Measurements from ENCODE around the gene SLC44A4.
"Not testable (repeated sequence)": the region's sequence is repeated elsewhere in the genome, so short reads cannot be mapped to it uniquely, and the experiment has no call there.

The SLC44A4 gene

DNA sequence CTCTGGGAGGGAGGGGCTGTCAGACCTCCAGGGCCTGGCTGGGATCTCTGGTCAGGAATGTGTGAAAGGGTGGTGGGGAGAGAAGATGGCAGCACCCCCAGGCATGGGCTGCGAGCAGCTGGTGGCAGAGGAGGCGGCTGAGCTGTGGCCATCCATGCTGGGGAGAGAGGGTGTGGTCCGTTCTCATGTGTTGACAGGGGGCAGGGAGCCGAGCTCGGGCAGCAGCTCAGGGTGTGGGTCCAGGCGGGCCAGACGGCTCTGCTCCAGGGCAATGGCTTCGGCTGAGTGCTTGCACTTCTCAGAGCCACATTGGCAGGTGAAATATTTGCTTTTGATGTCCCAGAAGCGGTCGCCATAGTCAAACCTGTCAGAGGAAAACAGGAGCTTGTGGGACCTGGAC, 1.1 kb upstream of the SLC44A4 start:
- DNase-seq (ENCODE audit: low read depth): no peak

DNA sequence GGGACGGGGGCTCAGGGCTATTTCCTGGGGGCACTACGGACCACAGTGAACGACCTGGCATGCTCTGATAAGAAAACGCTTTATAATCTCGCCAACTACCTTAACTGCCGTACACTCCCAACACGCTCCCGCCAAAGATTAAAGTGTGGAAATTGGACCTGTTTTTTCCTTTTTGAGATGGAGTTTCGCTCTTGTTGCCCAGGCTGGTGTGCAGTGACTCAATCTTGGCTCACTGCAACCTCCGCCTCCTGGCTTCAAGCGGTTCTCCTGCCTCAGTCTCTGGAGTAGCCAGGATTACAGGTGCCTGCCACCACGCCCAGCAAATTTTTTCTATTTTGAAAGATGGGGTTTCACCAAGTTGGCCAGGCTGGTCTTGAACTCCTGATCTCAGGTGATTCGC, 346 bp upstream of the SLC44A4 start:
- DNase-seq (ENCODE audit: low read depth): no peak

DNA sequence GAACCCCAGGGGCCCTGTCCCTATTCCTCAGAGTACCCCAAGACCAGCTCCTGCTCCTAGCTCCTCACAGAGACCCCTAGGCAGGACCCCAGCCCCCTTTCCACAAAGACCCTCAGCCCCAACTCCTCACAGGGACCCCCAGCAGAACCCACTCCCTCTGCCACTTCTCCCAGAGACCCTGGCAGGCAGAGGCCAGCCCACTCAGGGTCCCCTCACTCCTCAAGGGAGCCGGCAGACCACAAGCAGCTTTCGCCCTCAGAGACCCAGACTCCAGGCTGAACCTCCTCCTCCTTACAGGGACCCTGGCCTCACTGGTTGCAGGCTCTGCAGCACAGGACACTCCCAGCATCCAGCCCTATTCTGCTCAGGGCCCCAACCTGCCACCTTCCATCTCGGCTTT, 575 bp downstream of the SLC44A4 start:
- no peak for DNase-seq (ENCODE audit: low read depth)

DNA sequence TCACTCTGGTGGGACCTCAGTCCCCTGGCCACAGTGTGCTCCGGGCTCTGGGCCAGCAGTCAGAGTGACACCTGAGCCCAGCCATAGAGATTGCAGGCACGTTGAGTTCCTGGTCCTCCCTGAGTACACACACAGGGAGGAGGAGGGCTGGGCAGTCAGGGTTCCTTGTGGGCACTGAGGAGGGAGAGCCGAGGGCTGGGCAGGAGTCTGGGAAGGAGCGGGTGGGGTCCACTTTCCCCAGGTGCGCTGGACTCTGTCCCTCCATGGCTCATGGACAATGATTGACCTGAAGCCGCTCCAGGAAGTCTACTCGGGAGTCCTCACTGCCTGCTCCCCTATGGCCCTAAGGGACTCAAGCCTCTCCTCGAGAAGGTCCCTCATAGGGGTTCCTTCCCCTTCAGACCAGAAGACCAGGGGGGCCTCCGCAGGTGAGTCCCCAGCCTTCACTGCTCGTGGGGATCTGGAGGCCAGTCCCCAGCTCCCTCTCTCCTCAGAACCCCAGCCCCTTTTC, 1.1 kb downstream of the SLC44A4 start:
- no peak for DNase-seq (ENCODE audit: low read depth)

DNA sequence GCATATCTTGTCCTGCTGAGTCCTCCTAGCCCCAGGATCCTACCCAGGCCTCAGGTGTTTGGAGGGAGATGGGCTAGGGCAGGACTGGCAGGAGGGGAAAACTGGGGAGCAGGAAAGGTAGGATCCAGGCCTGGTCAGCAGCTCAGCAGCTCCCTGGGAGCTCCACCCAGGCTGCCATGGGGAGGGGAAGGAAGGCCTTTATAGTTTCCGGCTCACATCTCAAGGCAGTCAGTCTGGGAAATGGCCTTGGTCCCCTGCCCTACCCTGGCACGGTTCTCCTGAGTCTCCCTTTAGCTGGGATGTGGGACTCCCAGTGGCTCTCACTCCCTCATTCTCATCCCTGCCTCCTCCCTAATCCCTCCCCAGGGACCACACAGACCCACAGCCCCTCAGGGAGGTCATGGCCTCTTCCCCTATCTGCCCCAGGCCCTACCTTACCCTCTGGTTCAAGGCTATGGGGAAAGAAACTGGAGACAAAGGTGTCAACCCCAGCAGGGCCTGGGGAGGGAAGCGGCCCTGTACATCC, 1.6 kb downstream of the SLC44A4 start:
- no peak for DNase-seq (ENCODE audit: low read depth)

DNA sequence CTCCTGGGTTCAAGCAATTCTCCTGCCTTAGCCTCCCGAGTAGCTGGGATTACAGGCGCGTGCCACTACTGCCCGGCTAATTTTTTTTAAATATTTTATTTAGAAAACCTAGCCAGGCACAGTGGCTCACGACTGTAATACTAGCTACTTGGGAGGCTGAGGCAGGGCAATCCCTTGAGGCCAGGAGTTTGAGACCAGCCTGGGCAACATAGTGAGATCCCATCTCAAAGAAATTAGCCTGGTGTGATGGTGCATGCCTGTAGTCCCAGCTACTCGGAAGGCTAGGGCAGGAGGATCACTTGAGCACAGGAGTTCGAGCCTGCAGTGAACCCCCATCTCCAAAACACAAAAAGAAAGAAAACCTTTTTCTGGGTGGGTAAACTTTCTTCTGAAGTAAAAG, 2.4 kb downstream of the SLC44A4 start:
- no peak for DNase-seq (ENCODE audit: low read depth)

DNA sequence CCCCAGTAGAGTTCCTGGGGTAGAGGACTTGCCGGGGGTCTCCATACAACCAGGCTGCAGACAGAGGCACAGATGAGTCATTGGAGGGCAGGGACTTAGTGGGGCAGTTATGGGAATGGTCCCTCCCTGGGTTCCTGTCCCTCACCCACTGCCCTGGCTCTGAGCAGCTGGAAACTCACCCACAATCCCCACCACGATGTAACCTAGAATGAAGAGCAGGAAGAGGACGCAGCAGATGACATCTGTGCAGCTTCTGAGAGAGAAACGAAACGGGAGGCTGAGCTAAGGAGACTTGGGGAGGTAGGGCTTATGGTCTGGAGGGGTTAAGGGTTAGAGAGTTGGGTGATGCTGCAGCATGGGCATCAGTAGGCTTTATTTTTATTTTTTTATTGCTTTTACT, 2.9 kb downstream of the SLC44A4 start:
- no peak for DNase-seq (ENCODE audit: low read depth)

DNA sequence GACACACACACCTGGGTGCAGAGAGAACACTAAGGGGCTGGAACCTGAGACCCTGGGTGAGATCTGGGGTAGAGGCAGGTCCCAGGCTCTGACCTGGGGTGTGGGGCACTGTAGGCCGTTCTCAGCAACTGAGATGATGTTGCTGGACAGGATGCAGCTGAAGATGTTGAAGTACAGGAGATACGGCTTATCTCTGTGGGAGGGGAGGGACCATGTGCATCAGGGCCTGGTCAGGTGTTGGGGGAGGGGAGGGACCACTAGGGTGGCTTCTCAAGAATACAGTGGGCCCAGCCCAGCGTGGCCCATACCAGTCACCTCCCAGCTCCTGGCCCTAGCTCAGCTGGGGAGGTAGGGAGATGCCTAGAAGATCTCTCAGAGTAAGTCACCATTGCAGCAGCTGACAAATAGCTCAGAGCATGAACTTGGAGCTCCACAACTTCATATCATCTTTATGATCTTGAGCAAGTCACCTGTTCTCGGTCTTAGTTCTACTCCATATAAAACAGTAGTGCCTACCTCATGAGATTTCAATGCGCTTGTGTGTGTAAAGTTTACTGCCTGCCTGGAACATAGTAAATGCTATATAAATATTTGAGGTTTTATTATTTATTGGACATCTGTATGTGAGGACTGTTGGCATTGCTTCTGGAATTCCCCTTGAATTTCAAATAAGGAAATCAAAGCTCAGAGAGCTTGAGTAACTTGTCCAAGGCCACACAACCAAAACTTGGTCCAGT, 3.8 kb downstream of the SLC44A4 start:
- no peak for DNase-seq (ENCODE audit: low read depth)

DNA sequence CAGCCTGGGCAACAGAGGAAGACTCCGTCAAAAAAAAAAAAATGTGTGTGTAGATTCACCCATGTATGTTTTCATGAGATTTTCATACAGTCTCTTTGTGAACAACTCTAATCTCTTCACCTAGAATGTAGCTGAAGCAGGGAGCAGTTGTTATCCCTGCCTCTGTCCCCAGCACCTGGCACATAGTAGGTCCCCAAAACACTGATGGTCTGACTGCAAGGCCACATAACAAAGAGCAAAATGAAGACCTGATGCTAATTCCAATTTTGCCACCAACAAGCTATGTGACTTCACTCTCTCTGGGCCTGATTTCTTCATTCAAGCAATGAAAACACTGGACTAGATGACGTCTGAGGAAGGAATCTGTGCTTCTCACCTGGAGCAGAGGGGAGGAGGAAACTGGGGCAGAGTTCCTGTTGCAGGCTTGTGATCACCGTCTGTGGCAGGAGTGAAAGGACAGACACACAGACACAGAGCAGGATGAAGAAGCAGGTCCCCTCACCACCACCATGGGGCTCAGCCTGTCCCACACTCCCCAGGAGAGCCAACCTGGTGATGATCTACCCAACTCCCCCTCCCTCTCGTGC, 4.6 kb downstream of the SLC44A4 start:
- no peak for DNase-seq (ENCODE audit: low read depth)

DNA sequence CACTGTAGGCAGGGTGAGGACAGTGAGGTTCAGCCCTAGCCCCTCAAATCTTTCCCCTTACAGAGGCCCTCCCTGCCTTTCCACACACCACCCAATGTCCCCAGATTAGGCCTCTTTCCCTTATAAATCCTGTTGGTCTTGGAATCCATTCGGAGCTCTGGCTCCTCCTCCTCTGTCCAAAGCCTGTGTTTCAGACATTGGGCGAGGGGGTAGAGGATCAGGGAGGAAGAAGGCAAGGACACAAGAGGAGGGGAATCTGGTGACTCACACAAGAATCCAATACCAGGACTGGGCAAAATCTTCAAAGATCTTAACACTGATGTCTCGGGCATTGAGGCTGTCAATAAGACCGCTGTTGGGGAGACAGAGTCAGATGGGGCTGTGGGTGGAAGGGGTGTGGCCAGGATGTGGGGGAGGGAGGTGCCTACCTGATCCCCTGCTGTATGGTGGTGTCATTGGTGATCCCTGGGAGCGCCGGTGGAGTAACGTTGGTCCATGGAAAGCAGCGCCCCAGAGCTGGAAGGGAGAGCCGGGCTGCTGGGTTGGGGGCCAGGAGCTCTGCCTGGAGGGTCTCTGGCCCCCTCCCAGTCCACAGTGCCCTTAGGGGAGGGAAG, 7.6 kb downstream of the SLC44A4 start:
- no peak for DNase-seq (ENCODE audit: low read depth)

DNA sequence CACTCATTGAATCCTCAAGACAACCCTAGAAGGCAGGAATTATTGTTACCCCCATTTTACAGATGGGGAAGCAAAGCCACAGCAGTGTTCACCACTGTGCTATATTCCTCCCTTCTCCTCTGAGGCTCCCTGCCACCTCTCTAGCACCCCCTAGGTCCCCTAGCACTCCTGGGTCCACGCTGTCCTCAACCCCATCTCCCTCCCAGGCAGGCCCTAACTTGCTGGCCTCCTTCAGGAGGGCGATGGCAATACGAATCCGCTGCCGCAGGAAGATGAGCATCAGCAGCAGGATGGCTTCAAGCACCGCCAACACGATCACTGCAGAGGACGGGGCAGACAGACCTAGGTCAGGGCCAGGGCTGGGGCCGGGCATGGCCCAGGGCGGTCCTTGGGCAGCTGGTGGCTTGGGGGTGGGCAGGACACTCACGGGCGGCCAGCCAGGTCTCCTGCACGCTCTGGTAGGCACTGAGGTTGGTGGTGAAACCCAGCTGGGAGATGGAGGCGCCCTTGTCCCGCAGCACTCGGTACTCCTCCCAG, 8.3 kb downstream of the SLC44A4 start:
- DNase-seq (ENCODE audit: low read depth): no peak

DNA sequence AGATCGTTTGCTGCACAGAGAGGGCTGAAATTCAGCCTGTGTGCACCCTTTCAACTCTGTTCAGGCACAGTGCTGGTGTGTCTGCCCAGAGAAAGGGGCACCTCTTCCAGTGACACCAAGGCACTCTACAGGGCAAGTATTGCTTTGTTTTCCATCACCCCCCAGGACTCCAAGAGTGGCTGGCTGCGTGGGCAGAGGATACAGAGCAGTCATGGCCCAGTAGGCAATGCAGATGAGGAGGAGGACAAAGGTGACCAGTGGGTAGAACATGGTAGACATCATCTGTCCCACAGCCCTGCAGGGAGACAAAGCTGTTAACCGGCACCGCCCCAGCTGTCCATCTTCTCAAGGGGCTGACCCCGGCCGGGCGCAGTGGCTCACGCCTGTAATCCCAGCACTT, 9.5 kb downstream of the SLC44A4 start:
- no peak for DNase-seq (ENCODE audit: low read depth)

DNA sequence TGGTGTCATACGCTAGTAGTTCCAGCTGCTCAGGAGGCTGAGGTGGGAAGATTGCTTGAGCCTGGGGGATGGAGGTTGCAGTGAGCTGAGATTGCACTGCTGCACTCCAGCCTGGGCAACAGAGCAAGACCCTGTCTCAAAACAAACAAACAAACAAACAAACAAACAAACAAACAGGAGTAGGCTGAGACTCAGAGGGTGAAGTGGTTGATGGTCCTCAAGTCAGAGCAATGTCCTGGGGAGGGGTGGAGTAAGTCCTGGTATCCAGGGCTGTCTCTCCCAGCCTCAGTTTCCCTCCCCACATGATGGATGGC, 10.2 kb downstream of the SLC44A4 start:
- DNase-seq (ENCODE audit: low read depth): not testable (repeated sequence)

DNA sequence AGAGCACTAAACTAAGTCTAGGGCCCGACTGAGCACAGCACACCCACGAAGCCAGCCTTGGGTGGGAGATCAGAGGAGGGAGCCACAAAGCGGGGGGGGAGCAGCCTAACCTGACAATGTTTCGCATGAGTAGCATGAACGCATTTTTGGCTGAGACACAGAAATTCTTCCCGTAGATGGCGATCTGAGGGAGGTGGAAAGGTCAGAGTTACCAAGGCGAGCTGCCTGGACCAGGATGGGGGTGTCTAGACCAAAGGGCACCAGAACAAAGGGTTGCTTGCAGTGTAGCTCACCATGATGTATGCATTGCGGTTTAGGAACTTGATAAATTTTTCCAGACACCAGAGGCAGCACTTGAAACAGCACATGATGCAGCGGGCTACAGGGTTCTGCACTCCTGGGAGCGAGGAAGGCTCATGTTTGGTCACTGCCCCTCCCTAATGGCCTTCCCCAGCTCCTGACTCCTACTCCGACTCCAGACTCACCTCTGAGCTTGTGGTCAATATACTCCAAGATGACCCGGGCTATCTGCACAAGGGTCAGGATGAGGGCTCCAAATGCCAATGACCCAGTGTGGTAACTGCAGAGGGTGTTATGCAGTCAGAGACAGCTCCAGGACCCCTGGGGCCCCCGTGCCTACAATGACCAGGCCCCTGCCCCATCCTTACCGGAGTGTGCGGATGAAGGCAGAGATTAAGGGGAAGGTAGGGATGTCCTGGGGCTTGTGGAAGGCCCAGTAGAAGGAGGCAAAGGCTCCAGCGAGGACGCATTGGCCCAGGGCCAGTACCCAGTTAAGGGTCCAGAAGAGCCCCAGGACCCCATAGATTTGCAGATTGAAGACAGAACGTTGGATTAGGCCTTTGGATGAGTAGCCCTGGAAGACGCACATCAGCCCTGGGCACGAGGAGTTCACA, 13.3 kb downstream of the SLC44A4 start:
- no peak for DNase-seq (ENCODE audit: low read depth)

DNA sequence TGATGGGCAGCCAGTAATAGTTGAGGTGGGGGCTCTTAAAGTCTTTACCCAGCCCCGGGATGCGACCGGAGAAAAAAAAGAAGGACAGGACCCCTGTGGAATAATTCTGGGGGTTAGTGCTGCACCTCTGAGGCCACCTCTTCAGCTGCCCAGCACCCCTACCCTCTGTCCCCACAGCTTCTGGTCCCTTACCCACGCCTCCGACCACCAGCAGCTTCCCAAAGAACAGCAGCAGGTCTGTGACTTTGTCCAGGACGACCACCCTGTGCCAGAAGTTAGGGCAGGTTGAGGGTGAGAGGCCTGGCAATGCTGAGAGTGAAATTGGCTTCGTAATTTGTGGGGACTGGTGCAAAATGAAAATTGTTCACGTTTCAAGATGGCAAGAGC, 14.0 kb downstream of the SLC44A4 start:
- no peak for DNase-seq (ENCODE audit: low read depth)

DNA sequence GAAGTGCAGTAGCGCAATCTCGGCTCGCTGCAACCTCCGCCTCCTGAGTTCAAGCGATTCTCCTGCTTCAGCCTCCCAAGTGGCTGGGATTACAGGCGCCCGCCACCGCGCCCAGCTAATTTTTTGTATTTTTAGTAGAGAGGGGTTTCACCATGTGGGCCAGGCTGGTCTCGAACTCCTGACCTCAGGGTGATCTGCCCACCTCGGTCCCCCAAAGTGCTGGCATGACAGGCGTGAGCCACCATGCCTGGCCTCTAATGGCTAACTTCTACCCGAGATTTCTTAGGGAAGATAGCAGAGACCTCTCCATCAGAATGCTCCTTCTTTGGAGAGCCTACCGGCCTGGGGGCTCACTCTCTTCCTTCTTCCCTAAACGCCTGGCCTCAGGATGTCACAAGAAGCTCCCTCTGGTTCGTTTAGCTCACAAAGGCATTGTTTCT, 14.7 kb downstream of the SLC44A4 start:
- not testable (repeated sequence) for DNase-seq (ENCODE audit: low read depth)

DNA sequence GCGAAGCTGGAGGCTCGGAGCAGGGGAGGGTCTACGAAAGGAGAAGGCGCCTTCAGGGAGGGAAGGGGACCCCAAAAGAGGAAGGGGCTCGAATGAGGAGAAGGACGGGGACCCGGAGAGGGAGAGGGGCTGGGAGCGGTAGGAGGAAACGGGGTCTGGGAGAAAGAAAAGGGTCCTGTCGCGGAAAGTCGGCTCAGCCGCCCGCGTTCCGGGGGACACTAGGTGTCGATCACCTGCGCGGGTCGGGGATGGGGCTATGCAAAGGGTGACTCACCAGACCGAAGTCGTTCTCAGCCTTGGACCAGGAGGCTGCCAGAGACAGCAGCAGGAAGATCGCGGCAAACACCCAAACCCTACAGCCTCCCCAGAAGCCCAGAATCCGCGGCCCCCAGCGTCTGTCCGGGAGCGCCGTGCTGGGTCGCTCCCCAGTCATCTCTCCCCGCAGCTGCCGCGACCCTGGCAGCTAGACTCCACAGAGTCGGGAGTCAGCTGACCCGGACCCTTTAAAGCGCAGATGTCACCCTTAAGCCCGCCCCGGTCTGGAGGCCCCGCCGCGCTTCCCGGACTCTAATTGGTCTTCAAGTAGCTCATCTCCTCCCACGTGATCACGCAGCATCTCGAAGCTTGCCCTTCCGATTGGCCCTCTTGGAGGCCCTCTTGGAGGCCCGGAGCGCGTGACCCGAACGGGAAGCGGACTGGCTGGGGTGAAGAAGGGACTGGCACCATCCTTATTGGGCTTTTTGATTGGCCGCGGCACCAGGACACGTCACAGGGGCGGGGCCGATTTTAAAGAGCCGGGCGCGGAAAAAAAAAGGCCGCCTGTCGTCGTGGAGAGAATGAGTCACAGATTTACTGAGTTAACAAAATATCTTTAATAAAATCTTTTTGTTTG, 16.2 kb downstream of the SLC44A4 start, which contains the start of gene NEU1:
Gene NEU1, minus strand, starts transcription at position 478 of the 892 bp plus-strand sequence. Its CDS starts 45 bp downstream, at position 433.
- peak; percentile 95 for DNase-seq (ENCODE audit: low read depth)

DNA sequence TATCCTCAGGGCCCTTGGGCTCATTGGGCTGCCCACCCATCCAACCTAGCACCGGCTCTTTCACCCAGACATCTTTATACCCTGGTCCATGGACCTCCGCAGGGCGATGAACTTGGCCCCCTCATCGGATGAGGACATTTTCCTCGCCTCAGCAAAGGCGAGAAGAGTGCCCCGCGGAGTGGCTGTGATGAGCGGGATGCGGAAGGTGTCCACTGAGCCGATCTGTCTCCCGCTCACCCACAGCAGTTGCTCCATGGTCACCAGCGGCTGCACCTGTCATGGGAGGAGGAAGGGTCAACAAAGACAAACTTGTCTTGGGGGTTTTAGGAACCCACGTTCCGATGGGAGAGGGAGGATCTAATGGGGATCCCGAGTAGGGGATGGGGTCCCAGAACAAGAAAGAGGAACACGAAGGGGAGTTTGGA, 16.9 kb downstream of the SLC44A4 start:
- no peak for DNase-seq (ENCODE audit: low read depth)

DNA sequence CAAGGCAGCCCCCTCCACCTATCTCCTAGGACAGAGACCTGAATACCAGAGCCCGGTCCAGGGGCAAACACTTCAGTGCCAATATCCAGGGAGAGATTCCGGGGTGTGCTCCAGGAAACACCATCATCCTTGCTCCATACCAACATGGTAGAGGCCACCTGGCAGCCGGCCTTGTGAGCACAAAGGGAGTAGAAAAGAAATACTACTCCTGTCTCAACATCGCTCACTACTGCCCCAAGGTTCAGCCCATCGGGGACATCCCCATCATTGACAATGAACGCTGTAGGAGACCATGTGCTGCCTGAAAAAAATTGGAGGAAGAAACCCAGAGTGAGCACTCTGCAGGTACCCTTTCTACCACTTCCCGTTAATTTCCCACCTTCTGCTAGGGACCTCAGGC, 17.6 kb downstream of the SLC44A4 start:
- no peak for DNase-seq (ENCODE audit: low read depth)

DNA sequence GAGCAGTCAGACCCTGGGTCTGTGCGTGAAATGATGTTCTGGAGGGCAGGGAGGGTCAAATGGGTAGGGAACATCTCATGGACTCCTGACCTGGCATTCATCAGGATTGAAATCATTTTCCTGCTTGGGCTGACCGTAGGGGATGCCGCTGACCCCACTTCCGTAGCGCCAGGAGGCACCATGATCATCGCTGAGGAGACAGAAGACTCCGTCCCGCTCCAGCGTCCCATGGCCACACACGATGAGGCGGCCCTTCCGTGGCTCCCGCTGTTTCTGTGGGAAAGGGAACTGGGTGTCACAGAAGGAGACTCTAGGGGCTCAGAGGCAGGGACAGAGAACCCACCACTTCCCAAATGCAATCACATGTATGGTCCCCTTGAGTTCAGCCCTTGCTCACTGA, 18.4 kb downstream of the SLC44A4 start:
- no peak for DNase-seq (ENCODE audit: low read depth)

DNA sequence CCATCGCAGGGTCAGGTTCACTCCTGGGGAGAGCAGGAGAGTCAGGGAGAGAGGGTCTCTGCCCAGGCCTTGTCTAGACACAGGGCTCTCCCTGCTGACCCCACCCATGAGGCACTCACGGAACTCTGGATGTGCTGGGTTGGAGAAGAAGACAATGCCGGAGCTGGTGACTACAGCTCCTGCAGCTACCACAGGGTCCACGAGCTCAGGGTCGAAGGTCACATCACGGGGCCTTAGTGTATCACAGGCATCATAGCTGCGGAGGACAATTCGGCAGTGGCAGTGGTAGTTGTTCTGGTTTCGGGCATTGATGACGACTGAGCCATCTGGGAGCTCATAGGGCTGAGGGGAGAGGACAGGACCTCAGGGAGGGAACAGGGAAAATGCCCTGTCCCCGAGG, 18.9 kb downstream of the SLC44A4 start:
- DNase-seq (ENCODE audit: low read depth): no peak

All from stimulated activated CD8-positive, alpha-beta memory T cell treated with anti-CD3 and anti-CD28 coated beads, Interleukin-7, amount 100 ng/mL, for 24 hours (primary cell).